Liver (tissue), 9 donors: ENCODE results near the gene ITGA11. TPM values are rescaled to one million over a fixed set of nuclear protein-coding genes. Genes with fewer than 3 reads are reported as not detected.

Experiments used
- DNase-seq: peaks from one replicate; pipeline ENCODE4 v3.0.0-alpha.2; 2017; ENCODE audit warnings: low spot score
- H3K27ac ChIP-seq, 2 donors: one replicate each; pipeline ENCODE4 v1.7.0; 2013; ENCODE audit warnings: inconsistent platforms in 2 of 2, low read length in 2 of 2, control low read depth in 1 of 2, low read depth in 1 of 2, mild to moderate bottlenecking in 1 of 2
- H3K27me3 ChIP-seq, 4 donors: one replicate each; pipeline versions ENCODE4 v1.6.1 to v1.7.0; 2013; ENCODE audit warnings: low read length in 3 of 4, inconsistent platforms in 1 of 4, mild to moderate bottlenecking in 1 of 4, moderate library complexity in 1 of 4; ENCODE audit not compliant: control insufficient read depth in 4 of 4, insufficient read depth in 4 of 4
- H3K36me3 ChIP-seq, 4 donors: one replicate each; pipeline versions ENCODE4 v1.6.1 to v1.7.0; 2013; ENCODE audit warnings: low read length in 3 of 4, mild to moderate bottlenecking in 3 of 4, low read depth in 1 of 4, moderate library complexity in 1 of 4; ENCODE audit not compliant: control insufficient read depth in 4 of 4, insufficient read depth in 3 of 4
- H3K4me1 ChIP-seq, 4 donors: one replicate each; pipeline versions ENCODE4 v1.6.1 to v1.7.0; 2013; ENCODE audit warnings: low read length in 3 of 4, mild to moderate bottlenecking in 3 of 4, moderate library complexity in 1 of 4; ENCODE audit not compliant: control insufficient read depth in 4 of 4, insufficient read depth in 4 of 4
- H3K4me3 ChIP-seq, 3 donors: one replicate each; pipeline versions ENCODE4 v1.6.1 to v1.7.0; 2013; ENCODE audit warnings: low read length in 3 of 3, control low read depth in 1 of 3, low read depth in 1 of 3, mild to moderate bottlenecking in 1 of 3
- H3K9ac ChIP-seq, 2 donors: one replicate each; pipeline ENCODE4 v1.7.0; 2013; ENCODE audit warnings: low read length in 2 of 2, mild to moderate bottlenecking in 2 of 2, moderate library complexity in 2 of 2, control low read depth in 1 of 2, low read depth in 1 of 2
- H3K9me3 ChIP-seq, 4 donors: one replicate each; pipeline versions ENCODE4 v1.6.1 to v1.7.0; 2013; ENCODE audit warnings: low read length in 3 of 4; ENCODE audit not compliant: control insufficient read depth in 4 of 4
- EGR1 ChIP-seq, 2 donors: IDR thresholded peaks; 2 replicates each; pipeline ENCODE4 v1.6.1; 2016 to 2018; ENCODE audit warnings: antibody characterized with exemption in 2 of 2, low read depth in 2 of 2
- FOXA1 ChIP-seq: IDR thresholded peaks from 2 replicates; pipeline ENCODE4 v1.6.1; 2016; ENCODE audit warnings: antibody characterized with exemption
- FOXA2 ChIP-seq: IDR thresholded peaks from 2 replicates; pipeline ENCODE4 v1.6.1; 2016; ENCODE audit warnings: antibody characterized with exemption
- GABPA ChIP-seq, 2 donors: IDR thresholded peaks in 1 of 2; conservative IDR thresholded peaks in 1 of 2; 2 replicates each; pipeline ENCODE4 v1.6.1; 2016; ENCODE audit warnings: antibody characterized with exemption in 2 of 2, mild to moderate bottlenecking in 1 of 2, moderate library complexity in 1 of 2
- HNF4A ChIP-seq, 2 donors: conservative IDR thresholded peaks; 2 replicates each; pipeline ENCODE4 v1.6.1; 2016; ENCODE audit warnings: antibody characterized with exemption in 2 of 2, mild to moderate bottlenecking in 2 of 2
- HNF4G ChIP-seq: IDR thresholded peaks from 2 replicates; pipeline ENCODE4 v1.6.1; 2016; ENCODE audit warnings: antibody characterized with exemption
- JUND ChIP-seq, 2 donors: IDR thresholded peaks; 2 replicates each; pipeline ENCODE4 v1.6.1; 2016; ENCODE audit warnings: antibody characterized with exemption in 2 of 2
- NR2F2 ChIP-seq: IDR thresholded peaks from 2 replicates; pipeline ENCODE4 v1.6.1; 2016; ENCODE audit warnings: antibody characterized with exemption
- RAD21 ChIP-seq, 2 donors: IDR thresholded peaks; 2 replicates each; pipeline ENCODE4 v1.6.1; 2016; ENCODE audit warnings: antibody characterized with exemption in 2 of 2, mild to moderate bottlenecking in 2 of 2
- RXRA ChIP-seq, 2 donors: IDR thresholded peaks; 2 replicates each; pipeline ENCODE4 v1.6.1; 2017 to 2018; ENCODE audit warnings: antibody characterized with exemption in 2 of 2, mild to moderate bottlenecking in 1 of 2
- SP1 ChIP-seq: IDR thresholded peaks from 2 replicates; pipeline ENCODE4 v1.6.1; 2018; ENCODE audit warnings: antibody characterized with exemption, mild to moderate bottlenecking
- TAF1 ChIP-seq: conservative IDR thresholded peaks from 2 replicates; pipeline ENCODE4 v1.6.1; 2016; ENCODE audit warnings: antibody characterized with exemption, mild to moderate bottlenecking
- YY1 ChIP-seq: IDR thresholded peaks from 2 replicates; pipeline ENCODE4 v1.6.1; 2016; ENCODE audit warnings: antibody characterized with exemption, mild to moderate bottlenecking
- WGBS: extraction: QIAGEN DNeasy Blood & Tissue Kit; methylation state at CpG from one replicate; pipeline ENCODE4 v1.1.7; 2013; 5-methylcytosine and 5-hydroxymethylcytosine counted together
- polyA plus RNA-seq, 2 donors: library from polyadenylated mRNA; stranded (reverse) in 1 of 2; unstranded in 1 of 2; fragments of 200-250 nt in 1 of 2; fragments of >200 nt in 1 of 2; fragmentation: Nextera tagmentation in 1 of 2; extraction: Ambion mirVana in 1 of 2; gene quantifications; one replicate each; pipeline versions ENCODE4 v1.2.1 to v1.2.3, GENCODE V29; 2013 to 2015
- total RNA-seq, 2 donors: library from RNA; depleted of rRNA; stranded (reverse); fragments of >200 nt; gene quantifications; one replicate each; pipeline ENCODE4 v1.2.3, GENCODE V29; 2014
- TF ChIP-seq, protein P1 (sequence below): IDR thresholded peaks from 2 replicates; pipeline ENCODE4 v1.6.1; 2016; ENCODE audit warnings: antibody characterized with exemption
- TF ChIP-seq, protein P2 (sequence below): IDR thresholded peaks from 2 replicates; pipeline ENCODE4 v1.6.1; 2016; ENCODE audit warnings: antibody characterized with exemption
- TF ChIP-seq, protein P3 (sequence below): IDR thresholded peaks from 2 replicates; pipeline ENCODE4 v1.6.1; 2016; ENCODE audit warnings: antibody characterized with exemption
- TF ChIP-seq, protein P4 (sequence below): IDR thresholded peaks from 2 replicates; pipeline ENCODE4 v1.6.1; 2016; ENCODE audit warnings: antibody characterized with exemption, mild to moderate bottlenecking
- donor health status: healthy.
- donor health status: healthy.
- donor health status: healthy.
- donor health status: healthy.
- donor health status: healthy.

ITGA11 gene
- total and polyA plus RNA-seq, 4 donors, result 0.32 to 1.0 (median 0.67) TPM

DNA sequence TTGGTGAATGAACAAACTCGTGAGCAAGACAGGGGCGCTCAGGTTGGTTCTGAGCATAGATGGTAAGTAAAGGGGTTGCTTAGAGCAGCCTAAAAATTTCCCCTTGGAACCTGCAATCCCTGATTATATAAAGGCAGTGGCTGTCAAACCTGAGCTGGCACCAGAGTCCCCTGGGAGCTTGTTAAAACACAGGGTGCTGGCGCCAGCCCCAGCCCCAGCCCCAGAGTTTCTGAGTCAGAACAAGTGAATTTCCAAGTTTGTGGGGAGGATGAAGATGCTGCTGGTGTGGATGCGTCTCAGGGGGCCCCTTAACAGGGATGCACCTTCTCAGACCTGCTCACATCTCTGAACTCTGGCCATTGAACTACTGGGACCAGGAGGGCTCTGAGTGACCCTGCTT is 106.2 kb downstream of the ITGA11 start:
- no peak for DNase-seq
- Histone ChIP-seq H3K4me1 (no peaks in the 10 kb centered on the region), H3K27ac (no peak overlapping the region), H3K27me3 (no peaks in the 10 kb centered on the region), H3K9me3 (no peaks in the 10 kb centered on the region), H3K36me3 (no peaks in the 10 kb centered on the region), H3K9ac (no peak overlapping the region), H3K4me3 (no peak overlapping the region)
- TF ChIP-seq, protein P1, sequence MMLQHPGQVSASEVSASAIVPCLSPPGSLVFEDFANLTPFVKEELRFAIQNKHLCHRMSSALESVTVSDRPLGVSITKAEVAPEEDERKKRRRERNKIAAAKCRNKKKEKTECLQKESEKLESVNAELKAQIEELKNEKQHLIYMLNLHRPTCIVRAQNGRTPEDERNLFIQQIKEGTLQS, result no peak
- TF ChIP-seq YY1, result no peak
- TF ChIP-seq, protein P2, sequence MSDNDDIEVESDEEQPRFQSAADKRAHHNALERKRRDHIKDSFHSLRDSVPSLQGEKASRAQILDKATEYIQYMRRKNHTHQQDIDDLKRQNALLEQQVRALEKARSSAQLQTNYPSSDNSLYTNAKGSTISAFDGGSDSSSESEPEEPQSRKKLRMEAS, result no peak
- TF ChIP-seq, protein P3, sequence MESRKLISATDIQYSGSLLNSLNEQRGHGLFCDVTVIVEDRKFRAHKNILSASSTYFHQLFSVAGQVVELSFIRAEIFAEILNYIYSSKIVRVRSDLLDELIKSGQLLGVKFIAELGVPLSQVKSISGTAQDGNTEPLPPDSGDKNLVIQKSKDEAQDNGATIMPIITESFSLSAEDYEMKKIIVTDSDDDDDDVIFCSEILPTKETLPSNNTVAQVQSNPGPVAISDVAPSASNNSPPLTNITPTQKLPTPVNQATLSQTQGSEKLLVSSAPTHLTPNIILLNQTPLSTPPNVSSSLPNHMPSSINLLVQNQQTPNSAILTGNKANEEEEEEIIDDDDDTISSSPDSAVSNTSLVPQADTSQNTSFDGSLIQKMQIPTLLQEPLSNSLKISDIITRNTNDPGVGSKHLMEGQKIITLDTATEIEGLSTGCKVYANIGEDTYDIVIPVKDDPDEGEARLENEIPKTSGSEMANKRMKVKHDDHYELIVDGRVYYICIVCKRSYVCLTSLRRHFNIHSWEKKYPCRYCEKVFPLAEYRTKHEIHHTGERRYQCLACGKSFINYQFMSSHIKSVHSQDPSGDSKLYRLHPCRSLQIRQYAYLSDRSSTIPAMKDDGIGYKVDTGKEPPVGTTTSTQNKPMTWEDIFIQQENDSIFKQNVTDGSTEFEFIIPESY, result no peak
- no peak for TF ChIP-seq RAD21 (IDR thresholded peaks at IDR 0.05)
- TF ChIP-seq RXRA (IDR thresholded peaks at IDR 0.05), result no peak
- TF ChIP-seq, protein P4, sequence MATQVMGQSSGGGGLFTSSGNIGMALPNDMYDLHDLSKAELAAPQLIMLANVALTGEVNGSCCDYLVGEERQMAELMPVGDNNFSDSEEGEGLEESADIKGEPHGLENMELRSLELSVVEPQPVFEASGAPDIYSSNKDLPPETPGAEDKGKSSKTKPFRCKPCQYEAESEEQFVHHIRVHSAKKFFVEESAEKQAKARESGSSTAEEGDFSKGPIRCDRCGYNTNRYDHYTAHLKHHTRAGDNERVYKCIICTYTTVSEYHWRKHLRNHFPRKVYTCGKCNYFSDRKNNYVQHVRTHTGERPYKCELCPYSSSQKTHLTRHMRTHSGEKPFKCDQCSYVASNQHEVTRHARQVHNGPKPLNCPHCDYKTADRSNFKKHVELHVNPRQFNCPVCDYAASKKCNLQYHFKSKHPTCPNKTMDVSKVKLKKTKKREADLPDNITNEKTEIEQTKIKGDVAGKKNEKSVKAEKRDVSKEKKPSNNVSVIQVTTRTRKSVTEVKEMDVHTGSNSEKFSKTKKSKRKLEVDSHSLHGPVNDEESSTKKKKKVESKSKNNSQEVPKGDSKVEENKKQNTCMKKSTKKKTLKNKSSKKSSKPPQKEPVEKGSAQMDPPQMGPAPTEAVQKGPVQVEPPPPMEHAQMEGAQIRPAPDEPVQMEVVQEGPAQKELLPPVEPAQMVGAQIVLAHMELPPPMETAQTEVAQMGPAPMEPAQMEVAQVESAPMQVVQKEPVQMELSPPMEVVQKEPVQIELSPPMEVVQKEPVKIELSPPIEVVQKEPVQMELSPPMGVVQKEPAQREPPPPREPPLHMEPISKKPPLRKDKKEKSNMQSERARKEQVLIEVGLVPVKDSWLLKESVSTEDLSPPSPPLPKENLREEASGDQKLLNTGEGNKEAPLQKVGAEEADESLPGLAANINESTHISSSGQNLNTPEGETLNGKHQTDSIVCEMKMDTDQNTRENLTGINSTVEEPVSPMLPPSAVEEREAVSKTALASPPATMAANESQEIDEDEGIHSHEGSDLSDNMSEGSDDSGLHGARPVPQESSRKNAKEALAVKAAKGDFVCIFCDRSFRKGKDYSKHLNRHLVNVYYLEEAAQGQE, result no peak
- TF ChIP-seq NR2F2, result no peak
- no peak for TF ChIP-seq JUND (IDR thresholded peaks at IDR 0.05)
- TF ChIP-seq HNF4A (conservative IDR thresholded peaks at IDR 0.05), result no peak
- WGBS, result 78% methylated on average over 4 of the region's 4 CpGs

DNA sequence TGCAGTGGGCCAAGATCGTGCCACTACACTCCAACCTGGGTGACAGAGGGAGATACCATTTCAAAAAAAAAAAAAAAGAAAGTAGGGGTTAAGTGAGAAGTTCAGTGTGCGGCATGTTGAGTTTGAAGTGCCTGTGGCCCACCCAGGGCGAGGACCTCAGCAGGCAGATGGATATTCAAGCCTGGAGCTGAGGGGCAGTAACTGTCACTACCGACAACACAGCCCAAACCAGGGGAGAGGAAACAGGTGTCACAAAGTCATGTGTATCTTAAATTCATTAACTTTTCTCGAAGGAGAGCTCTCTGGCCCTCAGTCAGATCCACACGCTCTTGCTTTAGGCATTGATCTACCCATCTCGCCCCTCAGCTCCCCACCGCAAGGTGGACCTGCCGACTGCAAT is 109.2 kb downstream of the ITGA11 start:
- Histone ChIP-seq H3K27ac (no peak overlapping the region), H3K9ac (no peak overlapping the region), H3K9me3 (no peaks in the 10 kb centered on the region), H3K4me3 (no peak overlapping the region), H3K27me3 (no peaks in the 10 kb centered on the region), H3K36me3 (no peaks in the 10 kb centered on the region), H3K4me1 (no peaks in the 10 kb centered on the region)
- no peak for DNase-seq
- TF ChIP-seq YY1 (no peak), TAF1 (no peak), FOXA2 (no peak), GABPA (IDR thresholded peaks at IDR 0.05 in 1 of 2, conservative IDR thresholded peaks at IDR 0.05 in 1 of 2) (no peak), HNF4A (conservative IDR thresholded peaks at IDR 0.05) (no peak)
- 79% methylated on average over 9 of the region's 9 CpGs for WGBS

DNA sequence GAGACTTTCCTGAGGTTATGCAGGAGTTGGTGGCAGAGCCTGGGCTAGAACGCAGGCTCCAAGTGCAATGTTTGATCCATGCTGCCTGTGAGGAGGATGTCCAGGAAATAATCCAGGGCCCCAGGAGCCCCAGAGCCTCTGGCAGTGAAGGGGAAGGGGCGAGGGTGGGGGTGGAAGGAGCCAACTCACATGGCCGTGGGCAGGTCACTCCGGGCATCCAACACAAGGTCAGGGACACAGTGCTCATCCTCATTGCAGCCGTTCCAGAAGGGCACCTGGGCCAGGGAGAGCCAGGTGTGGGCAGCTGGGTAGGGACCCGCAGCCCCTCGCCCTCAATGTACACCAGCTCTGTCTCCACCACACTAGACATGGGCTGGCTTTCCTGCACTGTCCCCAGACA is 110.7 kb downstream of the ITGA11 start:
- WGBS, result 70% methylated on average over 7 of the region's 7 CpGs

More for the DNA sequence above, 110.7 kb downstream of the ITGA11 start:
- H3K4me1 ChIP-seq, result no peaks in the 10 kb centered on the region
- no peak overlapping the region for H3K27ac ChIP-seq
- no peaks in the 10 kb centered on the region for H3K9me3 ChIP-seq
- TF ChIP-seq FOXA1 (no peak), GABPA (IDR thresholded peaks at IDR 0.05 in 1 of 2, conservative IDR thresholded peaks at IDR 0.05 in 1 of 2) (no peak), SP1 (no peak), JUND (IDR thresholded peaks at IDR 0.05) (no peak), EGR1 (IDR thresholded peaks at IDR 0.05; ENCODE audit: low read depth in 2 of 2) (no peak), HNF4A (conservative IDR thresholded peaks at IDR 0.05) (no peak), RAD21 (IDR thresholded peaks at IDR 0.05) (no peak), YY1 (no peak), HNF4G (no peak), NR2F2 (no peak), FOXA2 (no peak), RXRA (IDR thresholded peaks at IDR 0.05) (no peak)
- TF ChIP-seq, protein P1, result no peak
- TF ChIP-seq, protein P3, result no peak
- TF ChIP-seq, protein P2, result no peak
- no peak for DNase-seq
- no peak overlapping the region for H3K9ac ChIP-seq
- H3K36me3 ChIP-seq, result no peaks in the 10 kb centered on the region
- no peaks in the 10 kb centered on the region for H3K27me3 ChIP-seq
- no peak overlapping the region for H3K4me3 ChIP-seq
